Adrenal gland (tissue), 5 donors: Measurements from ENCODE around the gene SLC22A5.

ENCODE experiments used
- CTCF ChIP-seq, 6 experiments: fragments of 450-650 bp in 4 of 6; fragments of 200-600 bp in 2 of 6; sonication (generic) in 1 of 6; IDR thresholded peaks; 1 replicate in 5 of 6; 2 replicates in 1 of 6; pipeline versions ENCODE4 v1.5.1 to v1.8.0; 2016 to 2021; ENCODE audit warnings: antibody characterized with exemption in 6 of 6, mild to moderate bottlenecking in 2 of 6, moderate library complexity in 1 of 6
- POLR2A ChIP-seq, 2 donors: fragments of 450-650 bp; IDR thresholded peaks; one replicate each; pipeline ENCODE4 v1.6.1; 2017; ENCODE audit warnings: antibody characterized with exemption in 2 of 2, mild to moderate bottlenecking in 2 of 2, moderate library complexity in 1 of 2
- donor health status: DM: no; HTN: no; CAD: no.

GRCh38 chr5:132422720-132423437 is 53.4 kb downstream of the SLC22A5 start:
- TF ChIP-seq CTCF (IDR thresholded peaks at IDR 0.05), result no peak
- TF ChIP-seq POLR2A (IDR thresholded peaks at IDR 0.05), result no peak
